Measurements from ENCODE around the gene TMEM235. TPM values are rescaled to one million over a fixed set of nuclear protein-coding genes. Genes with fewer than 3 reads are reported as not detected.
"Not testable (repeated sequence)": the region's sequence is repeated elsewhere in the genome, so short reads cannot be mapped to it uniquely, and the experiment has no call there.

The TMEM235 gene
- polyA plus RNA-seq, 2 donors = not detected

GRCh38 chr17:78226759-78227454, 4.5 kb upstream of the TMEM235 start:
- Histone ChIP-seq H3K27me3 (ENCODE audit: control insufficient read depth in 1 of 2, insufficient read depth in 2 of 2, low read length in 2 of 2) (peaks cover 0 to 7% of the 10 kb centered on the region in 2 donors), H3K9me3 (ENCODE audit: control insufficient read depth in 2 of 2, insufficient read depth in 1 of 2, low read depth in 1 of 2, low read length in 1 of 2) (no peaks in the 10 kb centered on the region), H3K27ac (ENCODE audit: low read depth in 2 of 2, low read length in 1 of 2) (no peak overlapping the region), H3K36me3 (ENCODE audit: control insufficient read depth in 2 of 2, insufficient read depth in 2 of 2, low read length in 1 of 2) (no peaks in the 10 kb centered on the region), H3K4me1 (ENCODE audit: control insufficient read depth in 2 of 2, insufficient read depth in 2 of 2, low read length in 1 of 2) (peaks cover 0 to 3% of the 10 kb centered on the region in 2 donors), H3K4me3 (ENCODE audit: low read depth in 1 of 2, low read length in 2 of 2) (no peak overlapping the region)
- 46 to 55% methylated on average over 20 of the region's 20 CpGs for WGBS, 2 donors

- H3K36me3 ChIP-seq (ENCODE audit: control insufficient read depth in 2 of 2, insufficient read depth in 2 of 2, low read length in 1 of 2) = no peaks in the 10 kb centered on the region
- H3K27ac ChIP-seq (ENCODE audit: low read depth in 2 of 2, low read length in 1 of 2) = no peak overlapping the region
- H3K4me1 ChIP-seq (ENCODE audit: control insufficient read depth in 2 of 2, insufficient read depth in 2 of 2, low read length in 1 of 2) = peaks cover 0 to 6% of the 10 kb centered on the region in 2 donors
- H3K9me3 ChIP-seq (ENCODE audit: control insufficient read depth in 2 of 2, insufficient read depth in 1 of 2, low read depth in 1 of 2, low read length in 1 of 2) = no peaks in the 10 kb centered on the region
- no peak overlapping the region for H3K4me3 ChIP-seq (ENCODE audit: low read depth in 1 of 2, low read length in 2 of 2)
- WGBS, 2 donors = 75 to 80% methylated on average over 10 of the region's 10 CpGs
- peaks cover 0 to 13% of the 10 kb centered on the region in 2 donors for H3K27me3 ChIP-seq (ENCODE audit: control insufficient read depth in 1 of 2, insufficient read depth in 2 of 2, low read length in 2 of 2)
Observed at GRCh38 chr17:78227455-78227916, 3.9 kb upstream of the TMEM235 start.

GRCh38 chr17:78228176-78228575, 3.3 kb upstream of the TMEM235 start:
- no peak overlapping the region for H3K27ac ChIP-seq (ENCODE audit: low read depth in 2 of 2, low read length in 1 of 2)

GRCh38 chr17:78230252-78230962, 1.0 kb upstream of the TMEM235 start:
- 57 to 68% methylated on average over 13 of the region's 13 CpGs for WGBS, 2 donors
- peaks cover 0 to 6% of the 10 kb centered on the region in 2 donors for H3K4me1 ChIP-seq (ENCODE audit: control insufficient read depth in 2 of 2, insufficient read depth in 2 of 2, low read length in 1 of 2)
- no peaks in the 10 kb centered on the region for H3K36me3 ChIP-seq (ENCODE audit: control insufficient read depth in 2 of 2, insufficient read depth in 2 of 2, low read length in 1 of 2)
- no peaks in the 10 kb centered on the region for H3K9me3 ChIP-seq (ENCODE audit: control insufficient read depth in 2 of 2, insufficient read depth in 1 of 2, low read depth in 1 of 2, low read length in 1 of 2)
- no peak overlapping the region for H3K27ac ChIP-seq (ENCODE audit: low read depth in 2 of 2, low read length in 1 of 2)
- H3K27me3 ChIP-seq (ENCODE audit: control insufficient read depth in 1 of 2, insufficient read depth in 2 of 2, low read length in 2 of 2) = peaks cover 0 to 14% of the 10 kb centered on the region in 2 donors
- H3K4me3 ChIP-seq (ENCODE audit: low read depth in 1 of 2, low read length in 2 of 2) = no peak overlapping the region

More at GRCh38 chr17:78228176-78228575, 3.3 kb upstream of the TMEM235 start:
- Histone ChIP-seq H3K9me3 (ENCODE audit: control insufficient read depth in 2 of 2, insufficient read depth in 1 of 2, low read depth in 1 of 2, low read length in 1 of 2) (no peaks in the 10 kb centered on the region), H3K36me3 (ENCODE audit: control insufficient read depth in 2 of 2, insufficient read depth in 2 of 2, low read length in 1 of 2) (no peaks in the 10 kb centered on the region), H3K4me1 (ENCODE audit: control insufficient read depth in 2 of 2, insufficient read depth in 2 of 2, low read length in 1 of 2) (peaks cover 0 to 6% of the 10 kb centered on the region in 2 donors), H3K27me3 (ENCODE audit: control insufficient read depth in 1 of 2, insufficient read depth in 2 of 2, low read length in 2 of 2) (peaks cover 0 to 14% of the 10 kb centered on the region in 2 donors), H3K4me3 (ENCODE audit: low read depth in 1 of 2, low read length in 2 of 2) (no peak overlapping the region)
- 85 to 92% methylated on average over 4 of the region's 4 CpGs for WGBS, 2 donors

GRCh38 chr17:78231991-78232858, 794 bp downstream of the TMEM235 start:
- no peaks in the 10 kb centered on the region for H3K9me3 ChIP-seq (ENCODE audit: control insufficient read depth in 2 of 2, insufficient read depth in 1 of 2, low read depth in 1 of 2, low read length in 1 of 2)
- 18 to 20% methylated on average over 34 to 55 of the region's 55 CpGs for WGBS, 2 donors
- no peak overlapping the region for H3K27ac ChIP-seq (ENCODE audit: low read depth in 2 of 2, low read length in 1 of 2)
- H3K36me3 ChIP-seq (ENCODE audit: control insufficient read depth in 2 of 2, insufficient read depth in 2 of 2, low read length in 1 of 2) = no peaks in the 10 kb centered on the region
- peaks cover 0 to 6% of the 10 kb centered on the region in 2 donors for H3K4me1 ChIP-seq (ENCODE audit: control insufficient read depth in 2 of 2, insufficient read depth in 2 of 2, low read length in 1 of 2)
- H3K4me3 ChIP-seq (ENCODE audit: low read depth in 1 of 2, low read length in 2 of 2) = no peak overlapping the region
- H3K27me3 ChIP-seq (ENCODE audit: control insufficient read depth in 1 of 2, insufficient read depth in 2 of 2, low read length in 2 of 2) = peaks cover 0 to 14% of the 10 kb centered on the region in 2 donors

- H3K27me3 ChIP-seq (ENCODE audit: control insufficient read depth in 1 of 2, insufficient read depth in 2 of 2, low read length in 2 of 2) = peaks cover 0 to 14% of the 10 kb centered on the region in 2 donors
- no peaks in the 10 kb centered on the region for H3K9me3 ChIP-seq (ENCODE audit: control insufficient read depth in 2 of 2, insufficient read depth in 1 of 2, low read depth in 1 of 2, low read length in 1 of 2)
- 80 to 93% methylated on average over 2 of the region's 2 CpGs for WGBS, 2 donors
- no peak overlapping the region for H3K4me3 ChIP-seq (ENCODE audit: low read depth in 1 of 2, low read length in 2 of 2)
- no peak overlapping the region for H3K27ac ChIP-seq (ENCODE audit: low read depth in 2 of 2, low read length in 1 of 2)
- H3K36me3 ChIP-seq (ENCODE audit: control insufficient read depth in 2 of 2, insufficient read depth in 2 of 2, low read length in 1 of 2) = no peaks in the 10 kb centered on the region
- H3K4me1 ChIP-seq (ENCODE audit: control insufficient read depth in 2 of 2, insufficient read depth in 2 of 2, low read length in 1 of 2) = peaks cover 0 to 6% of the 10 kb centered on the region in 2 donors
Observed at GRCh38 chr17:78232859-78233173, 1.4 kb downstream of the TMEM235 start.

- H3K4me1 ChIP-seq (ENCODE audit: control insufficient read depth in 2 of 2, insufficient read depth in 2 of 2, low read length in 1 of 2) = peaks cover 0 to 6% of the 10 kb centered on the region in 2 donors
- H3K27me3 ChIP-seq (ENCODE audit: control insufficient read depth in 1 of 2, insufficient read depth in 2 of 2, low read length in 2 of 2) = peaks cover 0 to 14% of the 10 kb centered on the region in 2 donors
- WGBS, 2 donors = 90 to 93% methylated on average over 10 of the region's 10 CpGs
- H3K9me3 ChIP-seq (ENCODE audit: control insufficient read depth in 2 of 2, insufficient read depth in 1 of 2, low read depth in 1 of 2, low read length in 1 of 2) = no peaks in the 10 kb centered on the region
- H3K27ac ChIP-seq (ENCODE audit: low read depth in 2 of 2, low read length in 1 of 2) = no peak overlapping the region
- H3K4me3 ChIP-seq (ENCODE audit: low read depth in 1 of 2, low read length in 2 of 2) = no peak overlapping the region
- H3K36me3 ChIP-seq (ENCODE audit: control insufficient read depth in 2 of 2, insufficient read depth in 2 of 2, low read length in 1 of 2) = no peaks in the 10 kb centered on the region
Observed at GRCh38 chr17:78233678-78234077, 2.2 kb downstream of the TMEM235 start.

GRCh38 chr17:78234261-78234865, 2.9 kb downstream of the TMEM235 start:
- Histone ChIP-seq H3K36me3 (ENCODE audit: control insufficient read depth in 2 of 2, insufficient read depth in 2 of 2, low read length in 1 of 2) (no peaks in the 10 kb centered on the region), H3K27ac (ENCODE audit: low read depth in 2 of 2, low read length in 1 of 2) (no peak overlapping the region), H3K4me3 (ENCODE audit: low read depth in 1 of 2, low read length in 2 of 2) (no peak overlapping the region), H3K4me1 (ENCODE audit: control insufficient read depth in 2 of 2, insufficient read depth in 2 of 2, low read length in 1 of 2) (peaks cover 0 to 6% of the 10 kb centered on the region in 2 donors), H3K9me3 (ENCODE audit: control insufficient read depth in 2 of 2, insufficient read depth in 1 of 2, low read depth in 1 of 2, low read length in 1 of 2) (no peaks in the 10 kb centered on the region), H3K27me3 (ENCODE audit: control insufficient read depth in 1 of 2, insufficient read depth in 2 of 2, low read length in 2 of 2) (peaks cover 0 to 14% of the 10 kb centered on the region in 2 donors)
- 88 to 91% methylated on average over 17 of the region's 17 CpGs for WGBS, 2 donors

- H3K4me1 ChIP-seq (ENCODE audit: control insufficient read depth in 2 of 2, insufficient read depth in 2 of 2, low read length in 1 of 2); H3K9me3 ChIP-seq (ENCODE audit: control insufficient read depth in 2 of 2, insufficient read depth in 1 of 2, low read depth in 1 of 2, low read length in 1 of 2); H3K36me3 ChIP-seq (ENCODE audit: control insufficient read depth in 2 of 2, insufficient read depth in 2 of 2, low read length in 1 of 2); H3K27ac ChIP-seq (ENCODE audit: low read depth in 2 of 2, low read length in 1 of 2); H3K4me3 ChIP-seq (ENCODE audit: low read depth in 1 of 2, low read length in 2 of 2): not testable (repeated sequence)
- H3K27me3 ChIP-seq (ENCODE audit: control insufficient read depth in 1 of 2, insufficient read depth in 2 of 2, low read length in 2 of 2) = peaks cover 0 to 14% of the 10 kb centered on the region in 2 donors
- 82 to 93% methylated on average over 5 to 6 of the region's 6 CpGs for WGBS, 2 donors
Observed at GRCh38 chr17:78235022-78235421, 3.6 kb downstream of the TMEM235 start.

All from esophagus (tissue), 2 donors.